HepG2 (cell line): ENCODE results near the gene ACAA2. TPM values are rescaled to one million over a fixed set of nuclear protein-coding genes. Genes with fewer than 3 reads are reported as not detected.

Experiments used
- ATAC-seq: fragments of 200-7000 bp; cut with Tn5 transposase; 3 replicates; pipeline ENCODE4 v1.9.1; 2020; ENCODE audit warnings: mild to moderate bottlenecking, moderate library complexity
- BruUV-seq: library from RNA; stranded (reverse); fragments of 400-500 nt; replicated peaks from 2 replicates; lab custom pipeline; 2021; lab: Mats Ljungman, UMichigan
- CTCF ChIA-PET: fragments of 300-600 bp; formaldehyde crosslinking; extraction: SDS; loops from one replicate; lab custom pipeline; 2021; ENCODE audit warnings: low total read pairs, inconsistent platforms, low intra/inter-chr PET ratio; lab: Yijun Ruan, JAX
- POLR2A ChIA-PET: fragments of 350-600 bp; sonication (Branson Sonifier 250); formaldehyde crosslinking; loops from one replicate; lab custom pipeline; 2020; ENCODE audit warnings: antibody characterized with exemption, inconsistent platforms; lab: Yijun Ruan, JAX
- DNase-seq: peaks from one replicate; pipeline ENCODE4 v3.0.0-alpha.2; 2015; ENCODE audit warnings: low spot score
- FAIRE-seq: peaks from 3 replicates; lab custom pipeline; 2011; peaks lifted over from hg19 to GRCh38; lab: Jason Lieb, UNC
- H2AFZ ChIP-seq: one replicate; pipeline ENCODE4 v1.6.1; 2011; ENCODE audit warnings: low read length, inconsistent platforms
- H3K27ac ChIP-seq: fragments of 300-600 bp; 3 replicates; pipeline ENCODE4 v1.8.0; 2011; ENCODE audit warnings: mixed run types, mild to moderate bottlenecking, mixed read lengths, low read length, inconsistent platforms; ENCODE audit not compliant: insufficient read depth; ENCODE audit errors: extremely low read length
- H3K27me3 ChIP-seq, 2 experiments: fragments of 200-600 bp in 1 of 2; 2 replicates in 1 of 2; 3 replicates in 1 of 2; pipeline versions ENCODE4 v1.6.0 to v1.8.0; 2011; ENCODE audit warnings: low read length in 2 of 2, mild to moderate bottlenecking in 2 of 2, moderate library complexity in 2 of 2, inconsistent platforms in 1 of 2; ENCODE audit not compliant: insufficient read depth in 2 of 2, control insufficient read depth in 1 of 2
- H3K36me3 ChIP-seq, 2 experiments: fragments of 200-600 bp in 1 of 2; replicated peaks in 1 of 2; 2 replicates in 1 of 2; 3 replicates in 1 of 2; pipeline versions ENCODE4 v1.5.1 to v1.8.0; 2011; ENCODE audit warnings: low read length in 2 of 2, inconsistent platforms in 1 of 2; ENCODE audit not compliant: insufficient read depth in 2 of 2, control insufficient read depth in 1 of 2
- H3K4me1 ChIP-seq: 2 replicates; pipeline ENCODE4 v1.5.1; 2012; ENCODE audit warnings: low read length, inconsistent platforms; ENCODE audit not compliant: insufficient read depth
- H3K4me2 ChIP-seq: 2 replicates; pipeline ENCODE4 v1.6.0; 2011; ENCODE audit warnings: low read depth, low read length, inconsistent platforms
- H3K4me3 ChIP-seq, 3 experiments: fragments of 200-600 bp in 1 of 3; sonication (generic), shearing (Covaris generic) in 1 of 3; replicated peaks in 1 of 3; 2 replicates each; pipeline ENCODE4 v1.5.1; 2011 to 2016; ENCODE audit warnings: low read length in 3 of 3, inconsistent platforms in 2 of 3, low read depth in 2 of 3, mild to moderate bottlenecking in 2 of 3, control low read depth in 1 of 3, mixed read lengths in 1 of 3; ENCODE audit not compliant: insufficient read depth in 1 of 3
- H3K79me2 ChIP-seq: one replicate; pipeline ENCODE4 v1.6.1; 2011; ENCODE audit warnings: low read length, inconsistent platforms; ENCODE audit not compliant: insufficient read depth
- H3K9ac ChIP-seq: 2 replicates; pipeline ENCODE4 v1.6.0; 2011; ENCODE audit warnings: mild to moderate bottlenecking, low read depth, low read length, inconsistent platforms; ENCODE audit not compliant: insufficient read depth
- H3K9me3 ChIP-seq: 2 replicates; pipeline ENCODE4 v1.5.1; 2012; ENCODE audit warnings: mild to moderate bottlenecking, low read length
- H4K20me1 ChIP-seq: 2 replicates; pipeline ENCODE4 v1.6.0; 2011; ENCODE audit warnings: inconsistent platforms, mild to moderate bottlenecking, low read length, moderate library complexity; ENCODE audit not compliant: insufficient read depth
- ELF1 ChIP-seq: sonication (generic); formaldehyde crosslinking; IDR thresholded peaks from 2 replicates; pipeline ENCODE4 v1.4.0; 2020; ENCODE audit warnings: missing genetic modification reagents
- HDAC6 ChIP-seq: fragments of 200-600 bp; sonication (generic); IDR thresholded peaks from 2 replicates; pipeline ENCODE4 v1.7.0; 2017; ENCODE audit warnings: mild to moderate bottlenecking, antibody characterized with exemption, low read length, low read depth
- KLF11 ChIP-seq: IDR thresholded peaks from 2 replicates; pipeline ENCODE4 v1.6.1; 2016; ENCODE audit warnings: missing compliant biosample characterization
- NAIF1 ChIP-seq: sonication (generic); formaldehyde crosslinking; IDR thresholded peaks from 2 replicates; pipeline ENCODE4 v1.5.0; 2020; ENCODE audit warnings: mild to moderate bottlenecking, missing genetic modification reagents, borderline replicate concordance
- NFKBIZ ChIP-seq: IDR thresholded peaks from 2 replicates; pipeline ENCODE4 v1.6.1; 2018; ENCODE audit warnings: missing genetic modification reagents, missing compliant biosample characterization
- ZFP41 ChIP-seq: sonication (generic); formaldehyde crosslinking; IDR thresholded peaks from 2 replicates; pipeline ENCODE4 v1.4.0; 2020; ENCODE audit warnings: mild to moderate bottlenecking, missing genetic modification reagents, borderline replicate concordance
- ZNF10 ChIP-seq: sonication (generic); formaldehyde crosslinking; IDR thresholded peaks from 2 replicates; pipeline ENCODE4 v1.4.0; 2020; ENCODE audit warnings: mild to moderate bottlenecking, low read depth, missing genetic modification reagents, borderline replicate concordance
- ZNF776 ChIP-seq: sonication (generic); formaldehyde crosslinking; IDR thresholded peaks from 2 replicates; pipeline ENCODE4 v1.4.0; 2020; ENCODE audit warnings: mild to moderate bottlenecking, missing genetic modification reagents
- ZNF879 ChIP-seq: sonication (generic); formaldehyde crosslinking; IDR thresholded peaks from 2 replicates; pipeline ENCODE4 v1.8.1; 2023; ENCODE audit warnings: missing genetic modification reagents
- ZSCAN25 ChIP-seq: sonication (generic); formaldehyde crosslinking; IDR thresholded peaks from 2 replicates; pipeline ENCODE4 v1.8.0; 2022; ENCODE audit warnings: mild to moderate bottlenecking, missing genetic modification reagents
- WGBS: methylation state at CpG from one replicate; pipeline ENCODE4 v1.1.6; 2017; ENCODE audit warnings: low lambda C conversion rate; 5-methylcytosine and 5-hydroxymethylcytosine counted together
- in situ Hi-C: cut with HindIII; loops from 2 replicates; pipeline ENCODE4 v1.10.0; 2017; ENCODE audit warnings: low pct_unique_long_range_greater_than_20kb; ENCODE audit not compliant: extremely low pct_ligation_motif_present
- intact Hi-C: fragments of 100-400 bp; cut with micrococcal nuclease; formaldehyde crosslinking; loops from one replicate; pipeline ENCODE4 v1.10.0; 2022; ENCODE audit not compliant: unreplicated experiment
- polyA plus RNA-seq, 8 experiments: library from polyadenylated mRNA; depleted of rRNA in 3 of 8; stranded (reverse) in 7 of 8; unstranded in 1 of 8; fragments of >200 nt; fragmentation: Illumina TruSeq in 4 of 8; extraction: Trizol in 4 of 8; gene quantifications; 2 replicates each; pipeline versions ENCODE4 v1.2.1 to v1.2.3, GENCODE V29; 2011 to 2016; ENCODE audit warnings: low read depth in 4 of 8, missing spikeins in 1 of 8, mixed read lengths in 1 of 8; ENCODE audit not compliant: insufficient read depth in 1 of 8
- total RNA-seq, 5 experiments: library from RNA; depleted of rRNA; stranded (reverse); fragments of >200 nt; fragmentation: Illumina TruSeq; extraction: Trizol; gene quantifications; 2 replicates each; pipeline ENCODE4 v1.2.3, GENCODE V29; 2016; ENCODE audit warnings: low read depth in 1 of 5
- TF ChIP-seq, protein P1 (sequence below): sonication (generic); formaldehyde crosslinking; conservative IDR thresholded peaks from 2 replicates; pipeline ENCODE4 v1.4.0; 2020; ENCODE audit warnings: missing genetic modification reagents
- TF ChIP-seq, protein P2 (sequence below): sonication (generic); formaldehyde crosslinking; IDR thresholded peaks from 2 replicates; pipeline ENCODE4 v1.9.0; 2022; ENCODE audit warnings: missing genetic modification reagents, mild to moderate bottlenecking, borderline replicate concordance
- TF ChIP-seq, protein P3 (sequence below): IDR thresholded peaks from 2 replicates; pipeline ENCODE4 v1.6.1; 2016; ENCODE audit warnings: mild to moderate bottlenecking
- TF ChIP-seq, protein P4 (sequence below): sonication (generic); formaldehyde crosslinking; IDR thresholded peaks from 2 replicates; pipeline ENCODE4 v1.4.0; 2020; ENCODE audit warnings: low read depth, mild to moderate bottlenecking, missing genetic modification reagents
- TF ChIP-seq, protein P5 (sequence below): sonication (generic); formaldehyde crosslinking; IDR thresholded peaks from 2 replicates; pipeline ENCODE4 v1.5.1; 2020; ENCODE audit warnings: missing genetic modification reagents, mild to moderate bottlenecking, borderline replicate concordance

The ACAA2 gene
- total and polyA plus RNA-seq, 2 of the 13 experiments (the other 11 are each of a cell fraction or from before 2014, with no cell fraction given): 51.6 to 182 TPM

DNA sequence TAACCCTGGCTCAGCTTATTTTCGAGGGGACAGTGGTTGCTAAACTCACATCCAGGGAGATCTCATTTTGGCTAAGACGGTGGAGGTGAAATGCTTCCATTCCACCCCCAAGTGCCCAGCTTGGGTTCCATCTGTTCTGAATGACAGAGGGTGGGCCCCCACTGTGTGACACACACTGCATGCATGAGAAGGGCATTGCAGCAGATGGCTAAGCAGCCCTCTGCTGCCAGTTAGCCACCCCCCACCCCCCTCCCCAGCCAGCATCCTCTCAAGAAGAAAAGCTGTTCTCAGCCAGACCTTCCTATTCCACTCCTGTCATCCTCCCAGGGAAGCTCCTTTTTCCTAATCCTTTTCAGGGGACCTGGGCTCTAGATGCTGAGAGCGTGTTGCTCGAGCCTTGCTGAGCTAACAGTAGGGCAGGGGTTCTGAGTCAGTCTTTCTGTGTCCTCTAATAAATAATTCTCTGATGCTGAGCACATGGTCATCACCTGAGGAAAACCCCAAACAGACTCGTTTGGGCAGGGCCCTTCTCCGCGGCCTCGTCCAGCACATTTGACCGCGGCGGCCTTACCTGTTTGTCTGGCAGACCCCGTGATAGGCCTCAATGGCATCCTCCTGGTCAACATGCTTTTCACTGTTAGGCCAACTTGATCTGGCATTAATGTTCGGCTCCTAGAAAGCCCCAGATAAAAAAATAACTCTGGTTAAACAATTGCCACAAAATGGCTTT lies 49.5 kb upstream of the ACAA2 start:
- FAIRE-seq (no peak), DNase-seq (no peak), ATAC-seq (no peak)
- Histone ChIP-seq H3K4me1 (peaks cover 15% of the 10 kb centered on the region), H3K27ac (no peak overlapping the region), H3K36me3 (no peaks in the 10 kb centered on the region; a peak in 1 of 5 replicates), H3K27me3 (no peaks in the 10 kb centered on the region), H3K9me3 (no peaks in the 10 kb centered on the region), H3K79me2 (no peaks in the 10 kb centered on the region), H3K9ac (no peak overlapping the region), H4K20me1 (no peaks in the 10 kb centered on the region), H2AFZ (no peak overlapping the region), H3K4me2 (no peak overlapping the region), H3K4me3 (no peak overlapping the region)
- in situ Hi-C loops (no loop called here), intact Hi-C loops (no loop called here)
- BruUV-seq: no TSS peak
- 91% methylated on average over 13 of the region's 13 CpGs for WGBS
- ChIA-PET POLR2A (no interaction called here), CTCF (no interaction called here)
- TF ChIP-seq ELF1 (CRISPR knock-in tag) (no peak), ZSCAN25 (CRISPR knock-in tag) (no peak), KLF11 (CRISPR knock-in tag) (no peak), ZFP41 (CRISPR knock-in tag) (no peak), ZNF10 (no peak), ZNF776 (CRISPR knock-in tag) (no peak), NAIF1 (CRISPR knock-in tag) (no peak), ZNF879 (no peak), HDAC6 (no peak), NFKBIZ (no peak)
- TF ChIP-seq, protein P1, sequence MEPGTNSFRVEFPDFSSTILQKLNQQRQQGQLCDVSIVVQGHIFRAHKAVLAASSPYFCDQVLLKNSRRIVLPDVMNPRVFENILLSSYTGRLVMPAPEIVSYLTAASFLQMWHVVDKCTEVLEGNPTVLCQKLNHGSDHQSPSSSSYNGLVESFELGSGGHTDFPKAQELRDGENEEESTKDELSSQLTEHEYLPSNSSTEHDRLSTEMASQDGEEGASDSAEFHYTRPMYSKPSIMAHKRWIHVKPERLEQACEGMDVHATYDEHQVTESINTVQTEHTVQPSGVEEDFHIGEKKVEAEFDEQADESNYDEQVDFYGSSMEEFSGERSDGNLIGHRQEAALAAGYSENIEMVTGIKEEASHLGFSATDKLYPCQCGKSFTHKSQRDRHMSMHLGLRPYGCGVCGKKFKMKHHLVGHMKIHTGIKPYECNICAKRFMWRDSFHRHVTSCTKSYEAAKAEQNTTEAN (CRISPR knock-in tag): no peak
- TF ChIP-seq, protein P2, sequence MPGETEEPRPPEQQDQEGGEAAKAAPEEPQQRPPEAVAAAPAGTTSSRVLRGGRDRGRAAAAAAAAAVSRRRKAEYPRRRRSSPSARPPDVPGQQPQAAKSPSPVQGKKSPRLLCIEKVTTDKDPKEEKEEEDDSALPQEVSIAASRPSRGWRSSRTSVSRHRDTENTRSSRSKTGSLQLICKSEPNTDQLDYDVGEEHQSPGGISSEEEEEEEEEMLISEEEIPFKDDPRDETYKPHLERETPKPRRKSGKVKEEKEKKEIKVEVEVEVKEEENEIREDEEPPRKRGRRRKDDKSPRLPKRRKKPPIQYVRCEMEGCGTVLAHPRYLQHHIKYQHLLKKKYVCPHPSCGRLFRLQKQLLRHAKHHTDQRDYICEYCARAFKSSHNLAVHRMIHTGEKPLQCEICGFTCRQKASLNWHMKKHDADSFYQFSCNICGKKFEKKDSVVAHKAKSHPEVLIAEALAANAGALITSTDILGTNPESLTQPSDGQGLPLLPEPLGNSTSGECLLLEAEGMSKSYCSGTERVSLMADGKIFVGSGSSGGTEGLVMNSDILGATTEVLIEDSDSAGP (CRISPR knock-in tag): no peak
- TF ChIP-seq, protein P3, sequence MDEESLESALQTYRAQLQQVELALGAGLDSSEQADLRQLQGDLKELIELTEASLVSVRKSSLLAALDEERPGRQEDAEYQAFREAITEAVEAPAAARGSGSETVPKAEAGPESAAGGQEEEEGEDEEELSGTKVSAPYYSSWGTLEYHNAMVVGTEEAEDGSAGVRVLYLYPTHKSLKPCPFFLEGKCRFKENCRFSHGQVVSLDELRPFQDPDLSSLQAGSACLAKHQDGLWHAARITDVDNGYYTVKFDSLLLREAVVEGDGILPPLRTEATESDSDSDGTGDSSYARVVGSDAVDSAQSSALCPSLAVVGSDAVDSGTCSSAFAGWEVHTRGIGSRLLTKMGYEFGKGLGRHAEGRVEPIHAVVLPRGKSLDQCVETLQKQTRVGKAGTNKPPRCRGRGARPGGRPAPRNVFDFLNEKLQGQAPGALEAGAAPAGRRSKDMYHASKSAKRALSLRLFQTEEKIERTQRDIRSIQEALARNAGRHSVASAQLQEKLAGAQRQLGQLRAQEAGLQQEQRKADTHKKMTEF (CRISPR knock-in tag): no peak
- TF ChIP-seq, protein P4, sequence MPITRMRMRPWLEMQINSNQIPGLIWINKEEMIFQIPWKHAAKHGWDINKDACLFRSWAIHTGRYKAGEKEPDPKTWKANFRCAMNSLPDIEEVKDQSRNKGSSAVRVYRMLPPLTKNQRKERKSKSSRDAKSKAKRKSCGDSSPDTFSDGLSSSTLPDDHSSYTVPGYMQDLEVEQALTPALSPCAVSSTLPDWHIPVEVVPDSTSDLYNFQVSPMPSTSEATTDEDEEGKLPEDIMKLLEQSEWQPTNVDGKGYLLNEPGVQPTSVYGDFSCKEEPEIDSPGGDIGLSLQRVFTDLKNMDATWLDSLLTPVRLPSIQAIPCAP: no peak
- TF ChIP-seq, protein P5, sequence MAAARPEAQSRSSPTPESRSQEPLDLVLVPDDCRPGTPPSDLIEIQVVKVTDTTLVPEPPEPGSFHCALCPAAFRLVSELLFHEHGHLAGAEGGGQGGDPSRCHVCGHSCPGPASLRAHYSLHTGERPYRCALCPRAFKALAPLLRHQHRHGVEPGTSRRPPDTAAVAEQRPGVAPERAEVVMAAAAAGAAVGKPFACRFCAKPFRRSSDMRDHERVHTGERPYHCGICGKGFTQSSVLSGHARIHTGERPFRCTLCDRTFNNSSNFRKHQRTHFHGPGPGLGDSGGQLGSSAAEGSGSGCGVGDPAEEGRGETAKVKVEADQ: no peak
